Left ventricle myocardium inferior (tissue), 1 donor: ENCODE measurements around the gene NT5DC4. TPM values are rescaled to one million over a fixed set of nuclear protein-coding genes. Genes with fewer than 3 reads are reported as not detected.

Source experiments
- DNase-seq: peaks from one replicate; pipeline ENCODE4 v3.0.0-alpha.2; 2020
- H3K27ac ChIP-seq: fragments of 200-600 bp; replicated peaks from 2 replicates; pipeline ENCODE4 v1.8.0; 2021
- H3K27me3 ChIP-seq: fragments of 200-600 bp; 2 replicates; pipeline ENCODE4 v1.8.0; 2021; ENCODE audit warnings: low read depth
- H3K36me3 ChIP-seq: fragments of 200-600 bp; 2 replicates; pipeline ENCODE4 v1.8.0; 2021
- H3K4me1 ChIP-seq: fragments of 200-600 bp; 2 replicates; pipeline ENCODE4 v1.8.0; 2021
- H3K4me3 ChIP-seq: fragments of 200-600 bp; 2 replicates; pipeline ENCODE4 v1.8.0; 2021; ENCODE audit warnings: mild to moderate bottlenecking, moderate library complexity
- H3K9me3 ChIP-seq: fragments of 200-600 bp; replicated peaks from 2 replicates; pipeline ENCODE4 v1.8.0; 2021
- intact Hi-C: fragments of 100-400 bp; cut with micrococcal nuclease; formaldehyde crosslinking; loops from one replicate; pipeline ENCODE4 v1.11.0; 2022
- total RNA-seq: library from RNA; stranded (reverse); fragmentation: NEBNext Ultra II Directional; extraction: Animal tissue kit (Norgen Biotek cat#: 25700); gene quantifications from one replicate; pipeline ENCODE4 v1.2.1, GENCODE V29; 2021
- TF ChIP-seq, protein P1 (sequence below): fragments of 200-600 bp; IDR thresholded peaks from 2 replicates; pipeline ENCODE4 v1.8.0; 2021; ENCODE audit warnings: antibody characterized with exemption, mild to moderate bottlenecking, borderline replicate concordance
- donor health status: DM: no; HTN: yes; CAD: no; lungs with severe emphysema.

NT5DC4 gene
- total RNA-seq, 1 donor from 2014 or later = not detected

DNA sequence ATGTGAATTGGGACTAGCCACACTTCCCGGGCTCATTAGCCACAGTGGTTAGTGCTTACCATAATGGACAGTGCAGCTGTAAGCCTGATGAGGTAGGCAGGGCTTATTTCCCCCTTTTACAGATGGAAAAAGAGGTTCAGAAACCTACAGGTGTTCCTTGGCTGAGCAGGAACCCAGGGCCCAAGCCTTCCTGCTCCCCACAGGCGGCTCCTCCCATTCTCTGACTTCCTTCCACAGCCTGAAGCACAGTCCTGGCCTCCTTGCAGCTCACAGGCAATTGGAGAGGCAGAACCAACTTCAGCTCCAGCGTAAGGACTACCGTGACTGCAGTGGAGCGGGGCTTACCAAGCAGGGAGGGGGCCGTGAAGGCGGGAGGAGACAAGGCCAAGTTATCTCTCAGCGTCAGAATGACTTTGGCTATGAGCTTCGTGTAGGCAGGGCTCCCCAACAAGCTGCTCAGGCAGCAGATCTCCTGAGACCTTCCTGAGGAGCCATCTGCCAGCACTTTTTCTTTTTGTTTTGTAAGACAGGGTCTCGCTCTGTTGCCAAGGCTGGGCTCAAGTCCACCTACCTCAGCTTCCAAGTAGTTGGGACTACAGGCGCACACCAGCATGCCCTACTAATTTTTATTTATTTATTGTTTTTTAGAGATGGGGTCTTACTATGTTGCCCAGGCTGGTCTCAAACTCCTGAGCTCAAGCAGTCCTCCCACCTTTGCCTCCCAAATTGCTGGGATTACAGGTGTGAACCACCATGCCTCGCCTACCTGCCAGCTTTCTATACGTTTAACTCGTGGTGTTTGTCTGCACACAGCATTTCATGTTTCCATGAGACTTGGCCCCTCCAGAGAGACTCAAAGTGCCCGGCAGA, 34.2 kb upstream of the NT5DC4 start:
- DNase-seq = no peak
- Histone ChIP-seq H3K27me3 (no peaks in the 10 kb centered on the region), H3K9me3 (no peaks in the 10 kb centered on the region), H3K36me3 (no peaks in the 10 kb centered on the region), H3K4me1 (peaks cover 4% of the 10 kb centered on the region), H3K27ac (no peak overlapping the region), H3K4me3 (no peak overlapping the region)
- intact Hi-C loops = loop anchor here (10.0 kb wide), 1 partner anchor 62 kb away; no protein-coding TSS in a partner anchor
- TF ChIP-seq, protein P1, sequence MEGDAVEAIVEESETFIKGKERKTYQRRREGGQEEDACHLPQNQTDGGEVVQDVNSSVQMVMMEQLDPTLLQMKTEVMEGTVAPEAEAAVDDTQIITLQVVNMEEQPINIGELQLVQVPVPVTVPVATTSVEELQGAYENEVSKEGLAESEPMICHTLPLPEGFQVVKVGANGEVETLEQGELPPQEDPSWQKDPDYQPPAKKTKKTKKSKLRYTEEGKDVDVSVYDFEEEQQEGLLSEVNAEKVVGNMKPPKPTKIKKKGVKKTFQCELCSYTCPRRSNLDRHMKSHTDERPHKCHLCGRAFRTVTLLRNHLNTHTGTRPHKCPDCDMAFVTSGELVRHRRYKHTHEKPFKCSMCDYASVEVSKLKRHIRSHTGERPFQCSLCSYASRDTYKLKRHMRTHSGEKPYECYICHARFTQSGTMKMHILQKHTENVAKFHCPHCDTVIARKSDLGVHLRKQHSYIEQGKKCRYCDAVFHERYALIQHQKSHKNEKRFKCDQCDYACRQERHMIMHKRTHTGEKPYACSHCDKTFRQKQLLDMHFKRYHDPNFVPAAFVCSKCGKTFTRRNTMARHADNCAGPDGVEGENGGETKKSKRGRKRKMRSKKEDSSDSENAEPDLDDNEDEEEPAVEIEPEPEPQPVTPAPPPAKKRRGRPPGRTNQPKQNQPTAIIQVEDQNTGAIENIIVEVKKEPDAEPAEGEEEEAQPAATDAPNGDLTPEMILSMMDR = no peak

DNA sequence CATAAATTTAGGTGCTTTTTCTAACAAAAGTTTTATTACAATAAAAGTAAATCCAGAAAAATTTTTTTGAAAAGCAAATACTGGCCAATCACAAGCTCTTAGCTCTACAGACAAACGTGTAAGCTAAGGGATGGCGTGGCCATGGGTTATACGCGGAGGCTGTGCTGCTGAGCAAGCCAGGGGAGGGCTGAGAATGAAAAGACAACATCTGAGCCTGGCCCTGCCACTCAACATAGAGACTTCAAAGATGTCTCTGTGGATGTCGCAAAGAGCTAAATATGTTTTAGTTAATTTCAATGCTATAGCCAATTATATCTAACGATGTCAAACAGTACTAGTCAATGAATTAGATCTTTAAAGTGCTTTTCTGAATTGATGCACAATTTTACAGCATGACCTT, 33.3 kb upstream of the NT5DC4 start:
- intact Hi-C loops = loop anchor here (10.0 kb wide), 1 partner anchor 63 kb away; no protein-coding TSS in a partner anchor
- no peak for DNase-seq
- no peaks in the 10 kb centered on the region for H3K36me3 ChIP-seq
- H3K4me1 ChIP-seq = peaks cover 4% of the 10 kb centered on the region
- TF ChIP-seq, protein P1 = no peak
- no peaks in the 10 kb centered on the region for H3K27me3 ChIP-seq
- H3K9me3 ChIP-seq = no peaks in the 10 kb centered on the region
- H3K27ac ChIP-seq = no peak overlapping the region
- H3K4me3 ChIP-seq = no peak overlapping the region

DNA sequence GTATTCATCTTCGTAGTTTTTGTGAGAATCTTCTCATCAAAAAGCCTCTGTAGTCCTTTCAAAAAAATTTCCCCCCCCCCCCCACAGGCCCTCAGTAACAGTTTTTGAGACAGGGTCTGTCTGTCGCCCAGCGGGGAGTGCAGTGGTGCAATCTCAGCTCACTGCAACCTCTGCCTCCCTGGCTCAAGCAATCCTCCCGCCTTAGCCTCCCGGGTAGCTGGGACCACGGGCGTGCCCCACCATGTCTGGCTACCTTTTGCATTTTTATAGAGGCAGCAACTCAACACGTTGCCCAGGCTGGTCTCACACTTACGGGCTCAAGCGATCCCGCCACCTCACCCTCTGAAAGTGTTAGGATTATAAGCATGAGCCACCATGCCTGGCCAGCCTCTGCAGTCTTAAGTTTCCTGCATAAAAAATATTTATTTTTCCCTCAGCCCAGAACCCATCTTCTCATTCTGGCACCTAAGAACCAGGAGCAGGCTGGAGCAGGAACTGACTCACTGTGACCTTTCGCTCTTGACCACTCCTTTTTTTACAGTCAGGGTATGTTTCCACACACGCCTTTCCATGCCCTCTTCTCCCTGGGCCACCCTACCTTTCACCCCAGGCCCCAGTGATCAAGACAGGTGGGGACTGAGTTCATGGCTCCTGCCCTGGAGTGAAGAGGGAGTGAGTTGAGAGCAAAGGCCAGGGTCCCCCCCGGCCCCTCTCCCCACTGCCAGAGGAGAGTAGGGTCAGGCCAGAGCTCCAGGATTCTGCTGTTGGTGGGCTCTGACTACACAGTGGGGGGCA, 32.5 kb upstream of the NT5DC4 start:
- DNase-seq = no peak
- intact Hi-C loops = loop anchor here (10.0 kb wide), 1 partner anchor 63 kb away; no protein-coding TSS in a partner anchor
- no peak overlapping the region for H3K27ac ChIP-seq
- H3K4me3 ChIP-seq = no peak overlapping the region
- H3K27me3 ChIP-seq = no peaks in the 10 kb centered on the region
- H3K9me3 ChIP-seq = no peaks in the 10 kb centered on the region
- H3K4me1 ChIP-seq = peaks cover 4% of the 10 kb centered on the region
- H3K36me3 ChIP-seq = no peaks in the 10 kb centered on the region
- TF ChIP-seq, protein P1 = no peak

DNA sequence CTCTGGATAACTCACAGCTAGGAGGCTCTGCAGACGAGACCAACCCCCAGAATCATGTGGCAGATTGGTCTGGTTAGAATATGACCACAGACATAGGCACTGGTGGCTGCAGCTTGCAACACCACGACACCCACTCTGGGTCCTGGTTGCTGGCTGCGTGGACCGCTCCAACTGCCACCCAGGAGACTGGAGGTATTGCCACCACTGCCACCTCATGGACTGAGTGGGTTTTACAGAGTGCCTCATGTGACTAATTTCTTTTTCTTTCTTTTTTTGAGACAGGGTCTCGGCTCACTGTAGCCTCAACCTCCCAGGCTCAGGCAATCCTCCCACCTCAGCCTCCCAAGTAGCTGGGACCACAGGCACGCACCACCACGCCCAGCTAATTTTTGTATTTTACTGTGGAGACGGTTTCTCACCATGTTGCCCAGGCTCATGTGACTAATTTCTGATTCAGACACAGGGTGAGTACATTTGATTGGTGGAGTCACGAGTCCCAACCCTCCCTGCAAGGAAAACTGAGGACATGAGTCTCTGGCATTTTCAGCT, 29.9 kb upstream of the NT5DC4 start:
- intact Hi-C loops = no loop called here
- no peak overlapping the region for H3K4me3 ChIP-seq
- H3K27me3 ChIP-seq = peaks cover 4% of the 10 kb centered on the region
- H3K4me1 ChIP-seq = no peaks in the 10 kb centered on the region
- H3K9me3 ChIP-seq = no peaks in the 10 kb centered on the region
- no peak overlapping the region for H3K27ac ChIP-seq
- peak; percentile 53 for DNase-seq
- H3K36me3 ChIP-seq = no peaks in the 10 kb centered on the region
- TF ChIP-seq, protein P1 = peak; percentile 72

DNA sequence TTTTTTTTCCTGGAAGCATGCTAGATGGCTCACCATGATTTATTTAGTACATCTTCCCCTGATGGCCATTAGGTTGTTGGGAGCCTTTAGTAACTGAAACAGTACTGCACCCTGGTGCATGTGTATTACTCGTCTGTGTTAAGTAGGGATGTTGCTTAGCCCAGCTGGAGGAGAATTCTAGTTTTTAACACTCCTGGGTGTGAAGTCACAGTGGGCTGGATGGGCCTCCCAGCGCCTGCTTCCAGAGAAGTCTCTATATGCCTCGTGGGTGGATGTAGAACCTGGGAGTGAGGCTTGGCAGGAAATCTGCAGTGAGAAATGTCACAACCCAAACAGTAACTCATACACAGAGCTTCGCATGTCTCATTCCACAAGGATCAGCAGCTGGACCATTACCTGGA, 28.9 kb upstream of the NT5DC4 start:
- Histone ChIP-seq H3K36me3 (no peaks in the 10 kb centered on the region), H3K4me3 (no peak overlapping the region), H3K27ac (no peak overlapping the region), H3K9me3 (no peaks in the 10 kb centered on the region), H3K27me3 (peaks cover 4% of the 10 kb centered on the region), H3K4me1 (no peaks in the 10 kb centered on the region)
- intact Hi-C loops = no loop called here
- no peak for DNase-seq
- TF ChIP-seq, protein P1 = no peak
